Right lobe of liver (tissue), 4 donors: ENCODE results near the gene AMMECR1.

Experiments used
- CTCF ChIP-seq, 4 donors: fragments of 200-600 bp in 3 of 4; fragments of 450-650 bp in 1 of 4; IDR thresholded peaks; one replicate each; pipeline versions ENCODE4 v1.5.1 to v1.8.0; 2016 to 2022; ENCODE audit warnings: antibody characterized with exemption in 4 of 4, mild to moderate bottlenecking in 2 of 4
- POLR2A ChIP-seq: fragments of 450-650 bp; IDR thresholded peaks from one replicate; pipeline ENCODE4 v1.6.1; 2017; ENCODE audit warnings: antibody characterized with exemption, mild to moderate bottlenecking
- donor health status: DM: no; HTN: no; CAD: no.
- donor health status: DM: no; HTN: no; CAD: no.
- donor health status: DM: no; HTN: yes; CAD: no.

GRCh38 chrX:110310896-110311295 lies 7.0 kb downstream of the AMMECR1 start:
- TF ChIP-seq CTCF (IDR thresholded peaks at IDR 0.05) (no peak), POLR2A (no peak)
